Spleen (tissue), 7 donors: ENCODE results near the gene BTBD17.

Experiments used
- CTCF ChIP-seq, 11 experiments: fragments of 200-600 bp in 7 of 11; fragments of 450-650 bp in 4 of 11; sonication (generic) in 4 of 11; IDR thresholded peaks in 8 of 11; conservative IDR thresholded peaks in 3 of 11; 1 replicate in 7 of 11; 2 replicates in 4 of 11; pipeline versions ENCODE4 v1.4.0 to v1.8.0; 2016 to 2021; ENCODE audit warnings: antibody characterized with exemption in 11 of 11, inconsistent platforms in 4 of 11, mild to moderate bottlenecking in 1 of 11
- POLR2A ChIP-seq, 3 donors: fragments of 450-650 bp; IDR thresholded peaks; one replicate each; pipeline ENCODE4 v1.5.1; 2017; ENCODE audit warnings: antibody characterized with exemption in 3 of 3, mild to moderate bottlenecking in 1 of 3
- POLR2AphosphoS5 ChIP-seq, 3 donors: sonication (generic); formaldehyde crosslinking; IDR thresholded peaks; one replicate each; pipeline ENCODE4 v1.5.1; 2017; ENCODE audit warnings: antibody characterized with exemption in 3 of 3
- donor health status: DM: no; HTN: no; CAD: no; lungs with moderate emphysema.
- donor health status: DM: no; HTN: no; CAD: no.
- donor health status: DM: no; HTN: no; CAD: no.

- TF ChIP-seq POLR2A (IDR thresholded peaks at IDR 0.05) (no peak), CTCF (IDR thresholded peaks at IDR 0.05 in 8 of 11, conservative IDR thresholded peaks at IDR 0.05 in 3 of 11) (no peak), POLR2AphosphoS5 (IDR thresholded peaks at IDR 0.05) (no peak)
Observed at GRCh38 chr17:74408815-74409214, 47.1 kb upstream of the BTBD17 start.
